ENCODE measurements around the gene GPR78.
"Not testable (repeated sequence)": the region's sequence is repeated elsewhere in the genome, so short reads cannot be mapped to it uniquely, and the experiment has no call there.

Gene GPR78

DNA sequence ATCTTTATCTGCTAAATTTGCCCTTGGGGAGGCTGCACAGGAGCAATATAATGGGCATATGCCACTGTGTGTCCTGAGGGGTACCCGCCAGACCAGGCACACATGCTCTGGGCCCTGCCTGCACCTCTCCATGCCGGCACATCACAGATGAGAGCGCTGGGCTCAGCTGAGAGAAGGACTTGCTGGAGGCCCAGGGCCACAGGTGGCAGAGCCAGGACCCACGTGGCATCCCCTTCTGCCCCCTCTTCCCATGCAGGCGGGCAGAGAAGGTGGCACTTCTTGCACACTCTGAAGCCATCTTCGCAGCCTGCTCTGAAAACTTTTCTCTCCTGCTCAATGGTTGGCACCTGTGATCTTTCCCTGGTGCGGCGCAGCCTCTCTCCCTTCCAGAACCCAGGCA lies 32.5 kb downstream of the GPR78 start:
- ATAC-seq (ENCODE audit: low read depth) = no peak
- Mint-ChIP-seq H3K36me3 (no peaks in the 10 kb centered on the region), H3K27me3 (peaks cover 11% of the 10 kb centered on the region), H3K4me1 (peaks cover 4% of the 10 kb centered on the region), H3K9me3 (peaks cover 3% of the 10 kb centered on the region), H3K4me3 (no peak overlapping the region), H3K27ac (no peak overlapping the region)
- no peak for DNase-seq (ENCODE audit: low spot score in 2 of 2)

DNA sequence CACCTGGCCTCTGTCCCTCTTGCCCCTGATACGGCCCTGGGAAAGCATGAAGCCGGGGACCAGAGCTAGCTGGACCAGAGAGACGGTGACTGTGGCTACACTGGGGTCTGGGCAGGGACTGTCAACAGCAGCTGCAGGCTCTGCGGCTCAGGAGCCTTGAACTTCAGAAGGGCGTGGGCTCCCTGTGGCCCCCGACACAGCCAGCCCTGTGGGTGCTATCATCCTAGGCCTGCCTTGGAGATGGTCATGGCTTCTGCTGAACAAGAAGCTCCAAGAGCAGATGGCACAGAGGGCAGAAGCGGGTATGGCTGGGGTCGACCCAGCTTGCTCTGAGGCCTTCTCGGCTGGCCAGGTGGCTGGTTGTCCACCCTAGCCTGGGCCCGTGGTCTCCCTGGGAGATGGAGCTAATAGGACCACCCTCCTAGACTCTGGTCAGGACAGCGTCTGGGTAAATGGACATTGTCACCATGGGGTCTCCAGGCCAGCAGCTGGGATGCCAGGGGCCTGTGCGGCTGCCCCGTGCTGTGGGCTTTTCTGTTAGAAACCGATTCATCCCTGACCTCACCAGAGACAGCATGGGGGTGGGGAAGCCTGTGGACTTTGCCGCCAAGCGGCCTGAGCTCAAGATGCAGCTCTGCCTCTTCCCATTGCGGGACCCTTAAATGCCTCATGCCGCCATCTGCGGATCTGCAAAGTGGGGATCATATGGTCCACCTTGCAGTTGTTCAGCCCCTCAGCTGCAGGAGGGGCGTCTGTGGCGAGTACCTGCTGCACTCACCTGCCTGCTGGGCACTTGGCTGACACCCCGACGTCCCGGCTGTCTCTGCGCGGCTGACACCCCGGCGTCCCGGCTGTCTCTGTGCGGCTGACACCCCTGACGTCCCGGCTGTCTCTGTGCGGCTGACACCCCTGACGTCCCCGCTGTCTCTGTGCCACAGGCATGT lies 33.5 kb downstream of the GPR78 start:
- peaks cover 3% of the 10 kb centered on the region for H3K9me3 Mint-ChIP-seq

DNA sequence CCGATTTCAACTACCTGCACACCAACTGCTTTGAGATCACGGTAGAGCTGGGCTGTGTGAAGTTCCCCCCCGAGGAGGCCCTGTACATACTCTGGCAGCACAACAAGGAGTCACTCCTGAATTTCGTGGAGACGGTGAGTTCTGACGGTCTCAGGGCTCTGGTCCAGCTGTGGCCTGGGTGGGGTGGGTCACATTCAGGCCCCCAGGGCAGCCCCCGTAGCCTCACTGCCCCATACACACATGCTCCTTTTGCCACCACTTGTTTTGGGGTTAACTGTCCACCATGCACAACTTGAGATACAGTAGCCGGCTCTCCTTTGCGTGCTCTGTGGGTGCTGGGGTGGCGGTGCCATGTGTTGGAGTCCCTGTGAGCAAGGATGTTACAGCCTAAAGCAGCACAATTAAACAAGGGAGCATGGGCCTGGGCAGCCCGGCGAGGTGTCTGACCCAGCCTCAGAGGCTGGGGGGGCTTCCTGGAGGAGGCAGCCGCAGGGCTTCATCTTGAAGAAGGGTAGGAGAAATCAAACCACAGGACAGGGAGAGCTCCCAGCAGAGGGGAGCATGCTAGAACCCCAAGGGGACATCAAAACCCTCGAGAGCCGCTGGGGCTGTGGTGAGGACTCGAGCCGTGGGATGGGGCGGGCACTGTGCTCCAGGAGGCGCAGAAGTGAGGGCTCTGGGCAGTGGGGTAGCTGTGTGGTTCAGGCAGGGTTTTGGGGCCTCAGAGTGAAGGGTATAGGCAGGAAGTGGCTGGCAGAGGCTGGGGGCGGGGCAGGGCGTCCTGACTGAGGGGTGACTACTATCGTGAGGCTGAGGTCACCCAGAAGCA lies 34.4 kb downstream of the GPR78 start:
- Mint-ChIP-seq H3K36me3 (no peaks in the 10 kb centered on the region), H3K27ac (no peak overlapping the region), H3K4me1 (no peaks in the 10 kb centered on the region), H3K9me3 (no peaks in the 10 kb centered on the region), H3K4me3 (no peak overlapping the region), H3K27me3 (peaks cover 7% of the 10 kb centered on the region)
- ATAC-seq (ENCODE audit: low read depth) (no peak), DNase-seq (ENCODE audit: low spot score in 2 of 2) (no peak)

More for the DNA sequence above, 33.5 kb downstream of the GPR78 start:
- Mint-ChIP-seq H3K36me3 (no peaks in the 10 kb centered on the region), H3K4me1 (peaks cover 4% of the 10 kb centered on the region), H3K4me3 (no peak overlapping the region), H3K27ac (no peak overlapping the region), H3K27me3 (peaks cover 11% of the 10 kb centered on the region)
- ATAC-seq (ENCODE audit: low read depth) (no peak), DNase-seq (ENCODE audit: low spot score in 2 of 2) (no peak)

GRCh38 chr4:8615366-8615765 lies 35.2 kb downstream of the GPR78 start:
- no peaks in the 10 kb centered on the region for H3K36me3 Mint-ChIP-seq
- no peaks in the 10 kb centered on the region for H3K4me1 Mint-ChIP-seq
- no peak overlapping the region for H3K27ac Mint-ChIP-seq
- DNase-seq (ENCODE audit: low spot score in 2 of 2) = no peak
- H3K4me3 Mint-ChIP-seq = no peak overlapping the region
- ATAC-seq (ENCODE audit: low read depth) = no peak
- H3K27me3 Mint-ChIP-seq = peaks cover 7% of the 10 kb centered on the region
- H3K9me3 Mint-ChIP-seq = no peaks in the 10 kb centered on the region

DNA sequence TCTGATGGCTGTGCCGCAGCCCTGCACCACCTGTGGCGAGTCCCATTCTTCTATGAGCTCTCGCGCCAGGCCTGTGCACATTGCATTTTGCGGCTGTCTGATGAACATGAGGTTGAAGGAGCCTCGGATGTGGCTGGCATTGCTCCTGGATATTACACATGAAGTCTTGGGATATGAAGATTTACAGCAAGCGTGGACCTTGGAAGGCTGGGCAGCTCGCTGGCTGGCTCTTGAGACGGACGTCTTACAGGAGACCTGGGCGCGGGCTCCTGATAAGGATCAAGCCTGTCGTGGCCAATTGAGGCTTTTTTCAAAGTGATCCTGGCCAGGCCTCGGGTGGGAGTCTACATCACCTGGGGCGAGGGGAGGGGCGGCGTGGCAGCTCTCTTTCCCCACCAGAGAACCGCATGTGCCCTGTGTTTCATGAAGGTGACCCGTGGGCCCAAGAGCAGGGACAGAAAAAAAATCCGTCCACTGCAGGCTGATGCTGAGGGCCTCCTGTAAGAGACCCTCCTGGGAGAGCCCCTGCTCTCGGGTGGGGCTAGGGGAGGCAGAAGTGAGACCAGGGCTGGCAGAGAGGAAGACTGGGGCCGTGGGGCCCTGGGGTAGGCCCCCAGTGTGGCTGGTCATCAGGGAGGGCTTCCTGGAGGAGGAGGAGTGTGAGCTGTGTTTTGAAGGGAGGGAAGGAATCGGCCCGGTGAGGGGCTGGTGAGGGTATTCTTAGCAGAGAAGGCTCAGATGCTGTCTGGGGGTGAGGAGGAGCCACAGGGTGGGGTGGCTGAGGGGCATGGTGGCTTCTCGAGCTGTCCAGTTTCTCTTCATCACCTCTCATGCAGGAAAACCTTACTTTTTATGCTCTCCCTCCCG lies 36.0 kb downstream of the GPR78 start:
- Mint-ChIP-seq H3K9me3 (no peaks in the 10 kb centered on the region), H3K36me3 (no peaks in the 10 kb centered on the region), H3K27me3 (peaks cover 3% of the 10 kb centered on the region), H3K4me3 (no peak overlapping the region), H3K4me1 (no peaks in the 10 kb centered on the region), H3K27ac (no peak overlapping the region)
- DNase-seq (ENCODE audit: low spot score in 2 of 2) = no peak
- no peak for ATAC-seq (ENCODE audit: low read depth)

DNA sequence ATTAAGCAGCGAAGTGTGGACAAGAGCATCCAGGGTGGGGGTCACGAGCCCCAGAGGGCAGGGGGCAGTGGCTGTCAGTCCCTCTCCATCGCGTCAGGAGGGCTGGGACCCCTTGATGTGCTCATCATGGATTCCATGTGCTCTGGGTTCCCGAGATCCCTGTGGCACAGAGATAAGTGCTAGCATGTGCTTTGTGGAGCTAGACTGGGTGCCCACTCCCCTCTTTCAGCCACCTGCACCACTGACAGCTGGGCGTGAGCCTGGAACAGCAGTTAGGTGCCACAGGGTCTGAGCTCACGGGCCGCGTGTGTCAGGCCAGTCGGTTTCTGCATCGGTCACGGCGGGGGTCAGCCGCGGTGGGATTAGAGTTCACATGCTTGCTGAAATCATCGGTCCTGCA lies 36.6 kb downstream of the GPR78 start:
- no peak overlapping the region for H3K27ac Mint-ChIP-seq
- ATAC-seq (ENCODE audit: low read depth) = no peak
- no peaks in the 10 kb centered on the region for H3K36me3 Mint-ChIP-seq
- no peaks in the 10 kb centered on the region for H3K4me1 Mint-ChIP-seq
- H3K9me3 Mint-ChIP-seq = no peaks in the 10 kb centered on the region
- H3K4me3 Mint-ChIP-seq = no peak overlapping the region
- H3K27me3 Mint-ChIP-seq = peaks cover under 1% of the 10 kb centered on the region
- no peak for DNase-seq (ENCODE audit: low spot score in 2 of 2)

DNA sequence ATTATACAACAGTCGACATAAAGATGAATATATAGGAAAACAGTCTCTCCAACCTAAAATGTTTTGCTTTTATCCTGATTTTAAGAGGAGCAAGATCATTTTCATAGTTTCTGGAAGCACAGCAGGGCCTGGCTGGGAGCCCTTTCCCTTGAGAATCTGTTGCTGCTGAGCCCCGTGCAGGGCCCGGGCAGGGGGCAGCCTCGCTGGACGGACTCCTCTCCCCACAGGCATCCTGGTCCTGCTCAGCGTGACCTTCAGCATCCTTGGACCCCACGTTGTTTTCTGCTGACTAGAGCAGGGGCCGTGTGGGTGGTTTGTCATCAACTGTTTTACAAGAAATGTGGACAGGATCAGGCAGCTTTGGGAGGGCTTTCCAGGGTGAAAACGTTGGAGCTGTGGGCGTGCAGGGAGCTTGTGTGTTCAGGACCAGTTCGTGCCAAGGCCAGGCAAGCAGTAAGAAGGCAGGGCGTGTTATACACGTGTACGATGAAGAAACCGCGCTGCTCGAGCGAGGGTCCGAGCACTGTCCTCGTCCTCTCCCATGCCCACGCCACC lies 37.4 kb downstream of the GPR78 start:
- ATAC-seq (ENCODE audit: low read depth) (no peak), DNase-seq (ENCODE audit: low spot score in 2 of 2) (no peak)
- Mint-ChIP-seq H3K4me1 (no peaks in the 10 kb centered on the region), H3K36me3 (no peaks in the 10 kb centered on the region), H3K4me3 (no peak overlapping the region), H3K27ac (no peak overlapping the region), H3K9me3 (no peaks in the 10 kb centered on the region), H3K27me3 (no peaks in the 10 kb centered on the region)

DNA sequence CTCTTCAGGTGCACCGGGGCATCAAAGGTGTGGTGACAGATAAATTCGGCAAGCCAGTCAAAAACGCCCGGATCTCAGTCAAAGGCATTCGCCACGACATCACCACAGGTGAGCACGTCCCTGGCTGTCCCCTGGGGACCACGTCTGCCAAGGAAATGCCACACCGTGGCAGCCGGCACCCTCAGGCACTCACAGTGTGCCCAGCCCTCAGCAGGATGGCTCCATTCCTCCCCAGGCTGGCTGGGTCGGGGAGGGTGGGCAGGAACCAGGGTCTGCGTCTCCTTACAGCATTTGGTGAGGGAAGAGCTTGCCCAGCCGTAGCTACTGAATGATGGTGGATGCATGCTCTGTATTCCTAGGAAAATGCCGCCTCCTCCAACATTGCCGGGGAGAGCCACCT lies 38.2 kb downstream of the GPR78 start:
- H3K4me3 Mint-ChIP-seq = no peak overlapping the region
- no peaks in the 10 kb centered on the region for H3K9me3 Mint-ChIP-seq
- no peaks in the 10 kb centered on the region for H3K4me1 Mint-ChIP-seq
- H3K27me3 Mint-ChIP-seq = no peaks in the 10 kb centered on the region
- no peak overlapping the region for H3K27ac Mint-ChIP-seq
- no peak for ATAC-seq (ENCODE audit: low read depth)
- no peaks in the 10 kb centered on the region for H3K36me3 Mint-ChIP-seq
- DNase-seq (ENCODE audit: low spot score in 2 of 2) = no peak

DNA sequence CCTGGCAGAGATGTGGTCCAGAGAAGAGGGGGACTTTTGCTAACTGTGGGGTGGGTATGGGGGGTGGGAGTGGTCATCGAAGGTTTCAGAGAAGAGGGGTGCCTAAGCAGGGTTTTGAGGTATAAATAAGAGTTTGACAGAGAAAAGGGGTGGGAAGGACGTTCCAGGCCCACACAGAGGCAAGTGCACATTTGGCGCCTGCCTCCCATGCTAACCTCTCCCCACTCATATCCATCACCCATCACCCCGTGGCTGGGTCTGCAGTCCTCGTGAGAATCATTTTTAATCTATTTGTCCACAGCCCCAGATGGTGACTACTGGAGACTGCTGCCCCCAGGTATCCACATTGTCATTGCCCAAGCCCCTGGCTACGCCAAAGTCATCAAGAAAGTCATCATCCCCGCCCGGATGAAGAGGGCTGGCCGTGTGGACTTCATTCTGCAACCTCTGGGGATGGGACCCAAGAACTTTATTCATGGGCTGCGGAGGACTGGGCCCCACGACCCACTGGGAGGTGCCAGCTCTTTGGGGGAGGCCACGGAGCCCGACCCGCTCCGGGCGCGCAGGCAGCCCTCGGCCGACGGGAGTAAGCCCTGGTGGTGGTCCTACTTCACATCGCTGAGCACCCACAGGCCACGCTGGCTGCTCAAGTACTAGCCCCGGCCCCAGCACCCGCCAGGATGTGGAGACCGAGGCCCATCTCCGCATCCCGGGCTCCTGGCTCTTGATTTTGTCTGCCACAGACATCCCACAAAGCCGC lies 38.9 kb downstream of the GPR78 start:
- Mint-ChIP-seq H3K27me3 (no peaks in the 10 kb centered on the region), H3K9me3 (no peaks in the 10 kb centered on the region), H3K4me3 (no peak overlapping the region), H3K27ac (no peak overlapping the region), H3K36me3 (no peaks in the 10 kb centered on the region), H3K4me1 (no peaks in the 10 kb centered on the region)
- ATAC-seq (ENCODE audit: low read depth) (no peak), DNase-seq (ENCODE audit: low spot score in 2 of 2) (no peak)

GRCh38 chr4:8621135-8621534 lies 40.9 kb downstream of the GPR78 start:
- not testable (repeated sequence) for ATAC-seq (ENCODE audit: low read depth); DNase-seq (ENCODE audit: low spot score in 2 of 2); H3K4me1 Mint-ChIP-seq; H3K4me3 Mint-ChIP-seq; H3K9me3 Mint-ChIP-seq; H3K36me3 Mint-ChIP-seq; H3K27me3 Mint-ChIP-seq; H3K27ac Mint-ChIP-seq

GRCh38 chr4:8624601-8625272 lies 44.5 kb downstream of the GPR78 start:
- DNase-seq (ENCODE audit: low spot score in 2 of 2); H3K4me3 Mint-ChIP-seq; H3K36me3 Mint-ChIP-seq; ATAC-seq (ENCODE audit: low read depth); H3K27ac Mint-ChIP-seq; H3K4me1 Mint-ChIP-seq; H3K9me3 Mint-ChIP-seq; H3K27me3 Mint-ChIP-seq: not testable (repeated sequence)

GRCh38 chr4:8630240-8630905 lies 50.2 kb downstream of the GPR78 start:
- not testable (repeated sequence) for H3K27me3 Mint-ChIP-seq; DNase-seq (ENCODE audit: low spot score in 2 of 2); H3K4me3 Mint-ChIP-seq; H3K4me1 Mint-ChIP-seq; H3K36me3 Mint-ChIP-seq; ATAC-seq (ENCODE audit: low read depth); H3K27ac Mint-ChIP-seq; H3K9me3 Mint-ChIP-seq

Measured in memory B cell (primary cell).